ENCODE results near the gene CRABP1.

The CRABP1 gene

DNA sequence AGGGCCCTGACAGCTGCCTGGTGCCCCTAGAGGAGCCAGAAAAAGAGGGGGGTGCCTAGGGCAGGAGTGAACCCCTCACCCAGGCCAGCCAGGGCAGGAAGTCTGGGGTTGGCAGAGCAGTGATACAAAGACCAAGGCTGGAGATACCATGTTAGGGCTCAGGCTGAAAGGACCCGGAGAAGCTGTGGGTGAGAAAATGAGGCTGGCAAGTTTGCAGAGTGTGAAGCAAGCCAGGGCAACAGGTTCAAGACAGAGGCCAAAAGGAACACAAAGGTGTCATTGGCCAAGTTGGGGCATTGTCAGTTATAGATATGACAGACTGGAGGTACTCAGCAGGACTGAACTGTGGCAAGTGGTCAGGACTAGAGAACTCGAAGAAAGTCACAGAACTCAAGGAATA is 57.2 kb downstream of the CRABP1 start:
- DNase-seq (ENCODE audit: low read depth, low spot score) = no peak
- no peaks in the 10 kb centered on the region for H3K9me3 ChIP-seq (ENCODE audit: insufficient read depth, low read length)
- no peaks in the 10 kb centered on the region for H3K36me3 ChIP-seq (ENCODE audit: insufficient read depth, insufficient read length, low read length)
- no peak for TF ChIP-seq SUZ12 (IDR thresholded peaks at IDR 0.05; ENCODE audit: extremely low read depth, insufficient read depth, insufficient read length)
- TF ChIP-seq YY1 (IDR thresholded peaks at IDR 0.05; ENCODE audit: insufficient read depth, insufficient read length) = no peak
- TF ChIP-seq ZNF274 (IDR thresholded peaks at IDR 0.05; ENCODE audit: low read depth, low read length) = no peak
- peaks cover 5% of the 10 kb centered on the region for H3K4me1 ChIP-seq (ENCODE audit: insufficient read depth, insufficient read length)
- no peak overlapping the region for H3K4me3 ChIP-seq (ENCODE audit: insufficient read length, low read depth)
- H3K27me3 ChIP-seq (ENCODE audit: insufficient read depth, insufficient read length) = no peaks in the 10 kb centered on the region
- no peak overlapping the region for H3K9ac ChIP-seq (ENCODE audit: insufficient read length, low read depth)
